Trophoblast cell (in vitro differentiated cells and primary cell): ENCODE measurements around the gene ASS1.

Experiments used
- DNase-seq, 2 donors: peaks; one replicate each; pipeline ENCODE4 v3.0.0-alpha.2; 2016
- H2AFZ ChIP-seq: 2 replicates; pipeline ENCODE4 v1.6.1; 2013; ENCODE audit warnings: low read length, moderate library complexity, mild to moderate bottlenecking; ENCODE audit not compliant: insufficient read depth, poor library complexity
- H2AK5ac ChIP-seq: 2 replicates; pipeline ENCODE4 v1.6.1; 2013; ENCODE audit warnings: mild to moderate bottlenecking, low read length
- H2BK120ac ChIP-seq: 2 replicates; pipeline ENCODE4 v1.6.1; 2013; ENCODE audit warnings: low read length, mild to moderate bottlenecking, moderate library complexity; ENCODE audit not compliant: insufficient read depth, poor library complexity
- H2BK12ac ChIP-seq: 2 replicates; pipeline ENCODE4 v1.6.1; 2013; ENCODE audit warnings: mild to moderate bottlenecking, low read length, moderate library complexity
- H2BK5ac ChIP-seq: 2 replicates; pipeline ENCODE4 v1.6.1; 2013; ENCODE audit warnings: low read length, low read depth, moderate library complexity, mild to moderate bottlenecking; ENCODE audit not compliant: poor library complexity
- H3K14ac ChIP-seq: 2 replicates; pipeline ENCODE4 v1.6.1; 2013; ENCODE audit warnings: mild to moderate bottlenecking, low read length
- H3K18ac ChIP-seq: 2 replicates; pipeline ENCODE4 v1.6.1; 2013; ENCODE audit warnings: mild to moderate bottlenecking, low read length
- H3K23ac ChIP-seq: 2 replicates; pipeline ENCODE4 v1.6.1; 2013; ENCODE audit warnings: low read length
- H3K27ac ChIP-seq: 2 replicates; pipeline ENCODE4 v1.5.1; 2013; ENCODE audit warnings: low read depth, mild to moderate bottlenecking, inconsistent platforms, low read length, moderate library complexity
- H3K27me3 ChIP-seq: 2 replicates; pipeline ENCODE4 v1.6.1; 2013; ENCODE audit warnings: inconsistent platforms, mild to moderate bottlenecking, low read length, moderate library complexity; ENCODE audit not compliant: insufficient read depth
- H3K36me3 ChIP-seq, 2 experiments: 1 replicate in 1 of 2; 2 replicates in 1 of 2; pipeline ENCODE4 v1.6.1; 2013; ENCODE audit warnings: low read length in 2 of 2, mild to moderate bottlenecking in 2 of 2, moderate library complexity in 1 of 2; ENCODE audit not compliant: insufficient read depth in 2 of 2, control insufficient read depth in 1 of 2
- H3K4ac ChIP-seq: 2 replicates; pipeline ENCODE4 v1.6.1; 2013; ENCODE audit warnings: low read depth, mild to moderate bottlenecking, low read length, moderate library complexity
- H3K4me1 ChIP-seq, 2 experiments: 1 replicate in 1 of 2; 2 replicates in 1 of 2; pipeline ENCODE4 v1.6.1; 2013; ENCODE audit warnings: low read length in 2 of 2, mild to moderate bottlenecking in 2 of 2, moderate library complexity in 1 of 2; ENCODE audit not compliant: insufficient read depth in 2 of 2, control insufficient read depth in 1 of 2
- H3K4me2 ChIP-seq: 2 replicates; pipeline ENCODE4 v1.6.1; 2013; ENCODE audit warnings: inconsistent platforms, mild to moderate bottlenecking, low read length, moderate library complexity
- H3K4me3 ChIP-seq: 2 replicates; pipeline ENCODE4 v1.5.1; 2013; ENCODE audit warnings: mild to moderate bottlenecking, low read depth, low read length, inconsistent platforms
- H3K79me1 ChIP-seq: one replicate; pipeline ENCODE4 v1.6.1; 2013; ENCODE audit warnings: low read length
- H3K79me2 ChIP-seq: 2 replicates; pipeline ENCODE4 v1.6.1; 2013; ENCODE audit warnings: low read length, mild to moderate bottlenecking; ENCODE audit not compliant: control insufficient read depth, insufficient read depth, poor library complexity
- H3K9ac ChIP-seq: 2 replicates; pipeline ENCODE4 v1.6.1; 2013; ENCODE audit warnings: mild to moderate bottlenecking, low read length
- H3K9me3 ChIP-seq: 2 replicates; pipeline ENCODE4 v1.6.1; 2013; ENCODE audit warnings: low read depth, mild to moderate bottlenecking, control low read depth, inconsistent platforms, low read length; ENCODE audit not compliant: insufficient read depth
- H4K12ac ChIP-seq: 2 replicates; pipeline ENCODE4 v1.6.1; 2013; ENCODE audit warnings: low read depth, mild to moderate bottlenecking, low read length, moderate library complexity
- H4K8ac ChIP-seq: 2 replicates; pipeline ENCODE4 v1.6.1; 2013; ENCODE audit warnings: low read depth, mild to moderate bottlenecking, low read length, moderate library complexity
- H4K91ac ChIP-seq: one replicate; pipeline ENCODE4 v1.6.1; 2013; ENCODE audit warnings: low read depth, mild to moderate bottlenecking, low read length, moderate library complexity
- WGBS: extraction: QIAGEN DNeasy Blood & Tissue Kit; methylation state at CpG from one replicate; pipeline ENCODE4 v1.1.7; 2013; ENCODE audit warnings: missing lambda C conversion rate; ENCODE audit not compliant: insufficient read length, insufficient coverage; ENCODE audit errors: extremely low coverage; 5-methylcytosine and 5-hydroxymethylcytosine counted together

The ASS1 gene

GRCh38 chr9:130527651-130528310 is 83.0 kb downstream of the ASS1 start:
- H2BK12ac ChIP-seq = no peak overlapping the region
- no peak overlapping the region for H2AK5ac ChIP-seq
- H3K4me3 ChIP-seq = no peak overlapping the region
- no peak overlapping the region for H3K9ac ChIP-seq
- no peak overlapping the region for H3K27ac ChIP-seq
- no peak overlapping the region for H4K91ac ChIP-seq
- no peak overlapping the region for H2BK120ac ChIP-seq
- H4K12ac ChIP-seq = no peak overlapping the region
- H3K79me1 ChIP-seq = no peaks in the 10 kb centered on the region
- no peak overlapping the region for H3K18ac ChIP-seq
- no peaks in the 10 kb centered on the region for H3K79me2 ChIP-seq
- H3K23ac ChIP-seq = no peak overlapping the region
- no peak overlapping the region for H2AFZ ChIP-seq
- H2BK5ac ChIP-seq = no peak overlapping the region
- H3K9me3 ChIP-seq = peaks cover 1% of the 10 kb centered on the region
- DNase-seq = no peak
- no CpG with 5 or more reads among the region's 13 CpGs for WGBS
- no peak overlapping the region for H3K4ac ChIP-seq
- H3K36me3 ChIP-seq = no peaks in the 10 kb centered on the region
- no peak overlapping the region for H4K8ac ChIP-seq
- H3K4me2 ChIP-seq = no peak overlapping the region
- no peaks in the 10 kb centered on the region for H3K27me3 ChIP-seq
- no peak overlapping the region for H3K14ac ChIP-seq
- no peaks in the 10 kb centered on the region for H3K4me1 ChIP-seq

- Histone ChIP-seq H2BK12ac (no peak overlapping the region), H3K36me3 (no peaks in the 10 kb centered on the region), H3K4ac (no peak overlapping the region), H4K91ac (no peak overlapping the region), H3K9me3 (peaks cover 1% of the 10 kb centered on the region), H2AK5ac (no peak overlapping the region), H3K9ac (no peak overlapping the region), H3K79me1 (no peaks in the 10 kb centered on the region), H4K8ac (no peak overlapping the region), H3K23ac (no peak overlapping the region), H3K14ac (no peak overlapping the region), H3K27me3 (no peaks in the 10 kb centered on the region), H2BK120ac (no peak overlapping the region), H3K79me2 (no peaks in the 10 kb centered on the region), H2AFZ (no peak overlapping the region), H3K4me2 (no peak overlapping the region), H3K4me1 (no peaks in the 10 kb centered on the region), H3K27ac (no peak overlapping the region), H3K18ac (no peak overlapping the region), H2BK5ac (no peak overlapping the region), H4K12ac (no peak overlapping the region), H3K4me3 (no peak overlapping the region)
- WGBS = no CpG with 5 or more reads among the region's 8 CpGs
- DNase-seq = no peak
Measured at GRCh38 chr9:130528674-130529073, 83.9 kb downstream of the ASS1 start.

- Histone ChIP-seq H3K9me3 (peaks cover 1% of the 10 kb centered on the region), H2AK5ac (no peak overlapping the region), H2BK5ac (no peak overlapping the region), H2AFZ (no peak overlapping the region), H3K4me3 (no peak overlapping the region), H3K79me1 (no peaks in the 10 kb centered on the region), H2BK12ac (no peak overlapping the region), H4K12ac (no peak overlapping the region), H3K36me3 (no peaks in the 10 kb centered on the region), H4K91ac (no peak overlapping the region), H4K8ac (no peak overlapping the region), H3K27ac (no peak overlapping the region), H2BK120ac (no peak overlapping the region), H3K4me1 (peaks cover 0 to 4% of the 10 kb centered on the region in 2 experiments), H3K79me2 (no peaks in the 10 kb centered on the region), H3K23ac (no peak overlapping the region), H3K18ac (no peak overlapping the region), H3K27me3 (no peaks in the 10 kb centered on the region), H3K14ac (no peak overlapping the region), H3K4ac (no peak overlapping the region), H3K9ac (no peak overlapping the region), H3K4me2 (no peak overlapping the region)
- WGBS = no CpG with 5 or more reads among the region's 9 CpGs
- peak; percentile 12 to 37 for DNase-seq
Measured at GRCh38 chr9:130530938-130531337, 86.2 kb downstream of the ASS1 start.

- Histone ChIP-seq H3K23ac (no peak overlapping the region), H3K14ac (no peak overlapping the region), H3K27ac (no peak overlapping the region), H3K4me3 (no peak overlapping the region), H3K79me2 (no peaks in the 10 kb centered on the region), H3K4ac (no peak overlapping the region), H3K27me3 (no peaks in the 10 kb centered on the region), H2AK5ac (no peak overlapping the region), H3K9ac (no peak overlapping the region), H3K18ac (no peak overlapping the region), H2BK12ac (no peak overlapping the region), H3K79me1 (no peaks in the 10 kb centered on the region), H3K9me3 (peaks cover 1% of the 10 kb centered on the region), H2BK120ac (no peak overlapping the region), H4K91ac (no peak overlapping the region), H4K8ac (no peak overlapping the region), H3K36me3 (no peaks in the 10 kb centered on the region), H4K12ac (no peak overlapping the region), H2AFZ (no peak overlapping the region), H3K4me2 (no peak overlapping the region), H3K4me1 (peaks cover 0 to 5% of the 10 kb centered on the region in 2 experiments), H2BK5ac (no peak overlapping the region)
- WGBS = no CpG with 5 or more reads among the region's 8 CpGs
- DNase-seq = no peak
Measured at GRCh38 chr9:130531670-130532069, 86.9 kb downstream of the ASS1 start.
